Endothelial cell of umbilical vein (primary cell): ENCODE measurements around the gene KIAA1549.

ENCODE experiments used
- CTCF ChIP-seq, 2 donors: IDR thresholded peaks; 1 replicate in 1 of 2; 2 replicates in 1 of 2; pipeline ENCODE4 v1.5.1; 2011; ENCODE audit warnings: low read length in 2 of 2, mild to moderate bottlenecking in 2 of 2, moderate library complexity in 2 of 2, control low read depth in 1 of 2, inconsistent platforms in 1 of 2, low read depth in 1 of 2; ENCODE audit not compliant: insufficient read depth in 1 of 2; ENCODE audit errors: extremely low read depth in 1 of 2
- EZH2 ChIP-seq: IDR thresholded peaks from 2 replicates; pipeline ENCODE4 v1.6.1; 2012; ENCODE audit warnings: borderline replicate concordance, low read depth, mild to moderate bottlenecking, moderate library complexity, low read length, inconsistent platforms; ENCODE audit not compliant: severe bottlenecking
- GATA2 ChIP-seq: IDR thresholded peaks from 2 replicates; pipeline ENCODE4 v1.7.0; 2011; ENCODE audit warnings: low read depth, mild to moderate bottlenecking, moderate library complexity, mixed read lengths, low read length; ENCODE audit not compliant: insufficient read length, insufficient read depth
- MAX ChIP-seq: IDR thresholded peaks from 2 replicates; pipeline ENCODE4 v1.6.1; 2011; ENCODE audit not compliant: insufficient read depth, insufficient read length
- POLR2A ChIP-seq: IDR thresholded peaks from 2 replicates; pipeline ENCODE4 v1.6.1; 2012; ENCODE audit warnings: low read depth, mild to moderate bottlenecking, control low read depth, low read length
- POLR2AphosphoS5 ChIP-seq: IDR thresholded peaks from 2 replicates; pipeline ENCODE4 v1.6.1; 2012; ENCODE audit warnings: low read depth, mild to moderate bottlenecking, control low read depth, low read length, moderate library complexity; ENCODE audit not compliant: insufficient read depth

GRCh38 chr7:138949421-138950088 lies 31.6 kb downstream of the KIAA1549 start:
- no peak for TF ChIP-seq CTCF (IDR thresholded peaks at IDR 0.05; ENCODE audit: extremely low read depth in 1 of 2, insufficient read depth in 1 of 2, low read depth in 1 of 2, low read length in 2 of 2)
- no peak for TF ChIP-seq POLR2AphosphoS5
- no peak for TF ChIP-seq MAX
- no peak for TF ChIP-seq EZH2
- TF ChIP-seq POLR2A, result no peak
- TF ChIP-seq GATA2, result no peak
